Thoracic aorta (tissue), 2 donors: ENCODE measurements around the gene DHRS12. TPM values are rescaled to one million over a fixed set of nuclear protein-coding genes. Genes with fewer than 3 reads are reported as not detected.

ENCODE experiments used
- ATAC-seq: fragments of 150-250 bp; one replicate; pipeline ENCODE4 v1.8.0; 2017; ENCODE audit warnings: low read depth; ENCODE audit not compliant: insufficient number of reproducible peaks, low FRiP score
- DNase-seq: peaks from one replicate; pipeline ENCODE4 v3.0.0-alpha.2; 2020; ENCODE audit warnings: low spot score
- H3K27ac ChIP-seq, 2 donors: fragments of 200-600 bp; sonication (generic); 1 replicate in 1 of 2; 2 replicates in 1 of 2; pipeline ENCODE4 v1.5.1; 2016; ENCODE audit warnings: mild to moderate bottlenecking in 2 of 2, moderate library complexity in 2 of 2
- H3K27me3 ChIP-seq: fragments of 200-600 bp; sonication (generic); replicated peaks from 2 replicates; pipeline ENCODE4 v1.6.0; 2016; ENCODE audit warnings: mild to moderate bottlenecking; ENCODE audit not compliant: insufficient read depth
- H3K36me3 ChIP-seq: fragments of 200-600 bp; sonication (generic); one replicate; pipeline ENCODE4 v1.5.1; 2016
- H3K4me1 ChIP-seq, 2 donors: fragments of 200-600 bp; sonication (generic); 1 replicate in 1 of 2; 2 replicates in 1 of 2; pipeline versions ENCODE4 v1.5.1 to v1.6.0; 2016; ENCODE audit warnings: low read depth in 2 of 2, mild to moderate bottlenecking in 1 of 2; ENCODE audit not compliant: control insufficient read depth in 1 of 2
- H3K4me3 ChIP-seq: fragments of 200-600 bp; sonication (generic); 2 replicates; pipeline ENCODE4 v1.5.1; 2016; ENCODE audit warnings: mild to moderate bottlenecking
- H3K9me3 ChIP-seq: fragments of 200-600 bp; sonication (generic); 2 replicates; pipeline ENCODE4 v1.5.1; 2016
- total RNA-seq, 2 donors: library from RNA; depleted of rRNA; stranded (reverse); fragments of >200 nt; gene quantifications; one replicate each; pipeline versions ENCODE4 v1.1.0 to v1.2.3, GENCODE V29; 2016
- TF ChIP-seq, protein P1 (sequence below): fragments of 200-600 bp; sonication (generic); IDR thresholded peaks from one replicate; pipeline ENCODE4 v1.5.1; 2019; ENCODE audit warnings: antibody characterized with exemption

Gene DHRS12
- total RNA-seq, 2 donors from 2014 or later = 4.9 to 13.3 TPM

- DNase-seq (no peak), ATAC-seq (no peak)
Measured at GRCh38 chr13:51745243-51745642, 58.7 kb downstream of the DHRS12 start.

DNA sequence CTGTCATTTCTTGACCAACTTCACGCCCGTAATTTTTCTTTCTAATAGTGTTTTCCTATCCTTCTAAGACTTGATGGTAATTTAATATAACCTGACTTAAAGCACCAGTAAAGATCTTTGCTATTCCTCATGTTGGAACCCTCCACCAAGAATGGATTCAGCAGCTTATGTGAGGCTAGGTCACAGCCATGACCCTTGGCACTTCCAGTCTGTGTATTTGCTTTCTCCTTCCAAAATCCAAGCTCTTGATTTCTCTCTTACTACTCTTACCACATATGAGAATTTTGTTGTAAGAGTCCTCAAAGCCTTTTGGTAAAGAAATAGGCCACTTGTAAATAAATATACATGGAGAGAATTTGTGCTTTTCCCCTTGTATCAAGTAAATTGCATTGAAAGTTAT is 61.4 kb downstream of the DHRS12 start:
- H3K27me3 ChIP-seq = no peaks in the 10 kb centered on the region
- H3K4me3 ChIP-seq = no peak overlapping the region
- H3K27ac ChIP-seq = no peak overlapping the region
- peaks cover 0 to 14% of the 10 kb centered on the region in 2 donors for H3K4me1 ChIP-seq
- TF ChIP-seq, protein P1, sequence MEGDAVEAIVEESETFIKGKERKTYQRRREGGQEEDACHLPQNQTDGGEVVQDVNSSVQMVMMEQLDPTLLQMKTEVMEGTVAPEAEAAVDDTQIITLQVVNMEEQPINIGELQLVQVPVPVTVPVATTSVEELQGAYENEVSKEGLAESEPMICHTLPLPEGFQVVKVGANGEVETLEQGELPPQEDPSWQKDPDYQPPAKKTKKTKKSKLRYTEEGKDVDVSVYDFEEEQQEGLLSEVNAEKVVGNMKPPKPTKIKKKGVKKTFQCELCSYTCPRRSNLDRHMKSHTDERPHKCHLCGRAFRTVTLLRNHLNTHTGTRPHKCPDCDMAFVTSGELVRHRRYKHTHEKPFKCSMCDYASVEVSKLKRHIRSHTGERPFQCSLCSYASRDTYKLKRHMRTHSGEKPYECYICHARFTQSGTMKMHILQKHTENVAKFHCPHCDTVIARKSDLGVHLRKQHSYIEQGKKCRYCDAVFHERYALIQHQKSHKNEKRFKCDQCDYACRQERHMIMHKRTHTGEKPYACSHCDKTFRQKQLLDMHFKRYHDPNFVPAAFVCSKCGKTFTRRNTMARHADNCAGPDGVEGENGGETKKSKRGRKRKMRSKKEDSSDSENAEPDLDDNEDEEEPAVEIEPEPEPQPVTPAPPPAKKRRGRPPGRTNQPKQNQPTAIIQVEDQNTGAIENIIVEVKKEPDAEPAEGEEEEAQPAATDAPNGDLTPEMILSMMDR = no peak
- no peak for DNase-seq
- peaks cover 2% of the 10 kb centered on the region for H3K9me3 ChIP-seq
- ATAC-seq = no peak
- H3K36me3 ChIP-seq = no peaks in the 10 kb centered on the region

More at GRCh38 chr13:51745243-51745642, 58.7 kb downstream of the DHRS12 start:
- H3K27ac ChIP-seq = no peak overlapping the region
- TF ChIP-seq, protein P1 = no peak
- peaks cover 11% of the 10 kb centered on the region for H3K9me3 ChIP-seq
- H3K4me1 ChIP-seq = peaks cover 0 to 16% of the 10 kb centered on the region in 2 donors
- H3K36me3 ChIP-seq = no peaks in the 10 kb centered on the region
- H3K4me3 ChIP-seq = no peak overlapping the region
- no peaks in the 10 kb centered on the region for H3K27me3 ChIP-seq

DNA sequence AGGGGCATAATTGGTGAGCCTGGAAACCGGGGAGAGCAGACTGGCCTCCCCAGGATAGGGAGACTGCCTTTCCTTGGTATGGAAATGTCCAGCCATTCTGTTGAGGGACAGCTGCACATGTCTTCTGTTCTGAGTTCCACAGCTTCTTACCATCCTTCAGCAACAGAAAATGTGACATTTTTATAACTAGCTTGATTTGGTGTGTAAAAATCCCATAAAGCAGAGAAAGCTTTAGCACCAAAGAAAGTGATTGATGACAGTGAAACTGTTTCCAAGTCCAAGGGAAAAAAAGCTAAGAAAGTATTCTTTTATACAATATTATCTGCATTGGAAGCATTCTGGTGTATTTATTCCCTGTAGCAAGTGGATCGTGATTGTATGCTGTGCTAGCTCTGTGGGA is 61.9 kb downstream of the DHRS12 start:
- Histone ChIP-seq H3K4me1 (peaks cover 0 to 9% of the 10 kb centered on the region in 2 donors), H3K27ac (no peak overlapping the region), H3K9me3 (no peaks in the 10 kb centered on the region), H3K4me3 (no peak overlapping the region), H3K36me3 (no peaks in the 10 kb centered on the region), H3K27me3 (no peaks in the 10 kb centered on the region)
- ATAC-seq (no peak), DNase-seq (no peak)
- TF ChIP-seq, protein P1 = no peak

GRCh38 chr13:51740698-51741097 is 63.3 kb downstream of the DHRS12 start:
- TF ChIP-seq, protein P1 = no peak
- Histone ChIP-seq H3K27me3 (no peaks in the 10 kb centered on the region), H3K36me3 (no peaks in the 10 kb centered on the region), H3K4me1 (no peaks in the 10 kb centered on the region), H3K9me3 (no peaks in the 10 kb centered on the region), H3K4me3 (no peak overlapping the region), H3K27ac (no peak overlapping the region)
- DNase-seq (no peak), ATAC-seq (no peak)

- TF ChIP-seq, protein P1 = no peak
- Histone ChIP-seq H3K4me1 (no peaks in the 10 kb centered on the region), H3K27ac (no peak overlapping the region), H3K9me3 (no peaks in the 10 kb centered on the region), H3K4me3 (no peak overlapping the region), H3K27me3 (no peaks in the 10 kb centered on the region), H3K36me3 (no peaks in the 10 kb centered on the region)
- ATAC-seq = no peak
- DNase-seq = no peak
Measured at GRCh38 chr13:51739027-51739764, 64.8 kb downstream of the DHRS12 start.
